B cell (primary cell): Measurements from ENCODE around the gene CTNNA2. TPM values are rescaled to one million over a fixed set of nuclear protein-coding genes. Genes with fewer than 3 reads are reported as not detected.

Source experiments
- ATAC-seq: fragments of 200-7000 bp; cut with Tn5 transposase; one replicate; pipeline ENCODE4 v1.10.0; 2021; ENCODE audit warnings: low read depth, mild to moderate bottlenecking, moderate number of reproducible peaks, moderate library complexity
- CTCF ChIA-PET: fragments of 350-600 bp; sonication (Branson Sonifier 250); formaldehyde crosslinking; loops from one replicate; lab custom pipeline; 2021; ENCODE audit warnings: antibody characterized with exemption, inconsistent platforms; lab: Charles Lee
- POLR2A ChIA-PET: fragments of 350-600 bp; sonication (Branson Sonifier 250); formaldehyde crosslinking; loops from one replicate; lab custom pipeline; 2021; ENCODE audit warnings: antibody characterized with exemption; lab: Charles Lee
- DNase-seq: peaks from one replicate; pipeline ENCODE4 v3.0.0; 2013
- H2AFZ ChIP-seq: 2 replicates; pipeline ENCODE4 v1.6.1; 2012; ENCODE audit warnings: mild to moderate bottlenecking, low read depth, low read length; ENCODE audit not compliant: insufficient read depth, poor library complexity, severe bottlenecking
- H3K27ac ChIP-seq, 2 donors: 1 replicate in 1 of 2; 2 replicates in 1 of 2; pipeline ENCODE4 v1.5.1; 2012 to 2013; ENCODE audit warnings: low read length in 2 of 2, mild to moderate bottlenecking in 2 of 2, moderate library complexity in 1 of 2
- H3K27me3 ChIP-seq, 4 experiments: fragments of 200-600 bp in 1 of 4; sonication (generic) in 1 of 4; replicated peaks in 1 of 4; 1 replicate in 2 of 4; 2 replicates in 2 of 4; pipeline versions ENCODE4 v1.6.1 to v1.7.0; 2013 to 2016; ENCODE audit warnings: low read length in 3 of 4, mild to moderate bottlenecking in 2 of 4, mixed read lengths in 1 of 4, moderate library complexity in 1 of 4; ENCODE audit not compliant: insufficient read depth in 4 of 4, control insufficient read depth in 3 of 4; ENCODE audit errors: control extremely low read depth in 1 of 4
- H3K36me3 ChIP-seq, 2 experiments: replicated peaks in 1 of 2; 1 replicate in 1 of 2; 2 replicates in 1 of 2; pipeline versions ENCODE4 v1.6.1 to v1.7.1; 2013; ENCODE audit warnings: low read length in 1 of 2; ENCODE audit not compliant: insufficient read depth in 2 of 2, control insufficient read depth in 1 of 2; ENCODE audit errors: control extremely low read depth in 1 of 2, extremely low read depth in 1 of 2
- H3K4me1 ChIP-seq, 2 donors: fragments of 200-600 bp in 1 of 2; sonication (generic) in 1 of 2; 1 replicate in 1 of 2; 2 replicates in 1 of 2; pipeline versions ENCODE4 v1.5.1 to v1.6.1; 2013 to 2017; ENCODE audit warnings: low read length in 2 of 2; ENCODE audit not compliant: control insufficient read depth in 2 of 2, insufficient read depth in 2 of 2
- H3K4me2 ChIP-seq: replicated peaks from 2 replicates; pipeline ENCODE3; 2012; ENCODE audit warnings: mild to moderate bottlenecking, low read depth, low read length; ENCODE audit not compliant: poor library complexity, severe bottlenecking
- H3K4me3 ChIP-seq, 5 experiments: fragments of 200-600 bp in 1 of 5; sonication (generic) in 1 of 5; 1 replicate in 3 of 5; 2 replicates in 2 of 5; pipeline versions ENCODE4 v1.5.1 to v1.7.0; 2011 to 2016; ENCODE audit warnings: low read length in 4 of 5, mild to moderate bottlenecking in 4 of 5, low read depth in 2 of 5, control low read depth in 1 of 5, moderate library complexity in 1 of 5; ENCODE audit not compliant: insufficient read depth in 1 of 5; ENCODE audit errors: control extremely low read depth in 1 of 5, extremely low read depth in 1 of 5
- H3K79me2 ChIP-seq: fragments of 200-600 bp; sonication (generic); one replicate; pipeline ENCODE4 v1.6.0; 2016; ENCODE audit warnings: low read length; ENCODE audit not compliant: control insufficient read depth, insufficient read depth
- H3K9ac ChIP-seq: fragments of 200-600 bp; sonication (generic); 2 replicates; pipeline ENCODE4 v1.6.1; 2017; ENCODE audit warnings: mild to moderate bottlenecking, low read length, moderate library complexity
- H3K9me3 ChIP-seq, 3 donors: one replicate each; pipeline versions ENCODE4 v1.6.1 to v1.7.1; 2013; ENCODE audit warnings: low read length in 2 of 3; ENCODE audit not compliant: control insufficient read depth in 2 of 3, insufficient read depth in 1 of 3; ENCODE audit errors: control extremely low read depth in 1 of 3
- H4K20me1 ChIP-seq: 2 replicates; pipeline ENCODE4 v1.6.0; 2012; ENCODE audit warnings: mild to moderate bottlenecking, low read length; ENCODE audit not compliant: insufficient read depth, control insufficient read depth, poor library complexity, severe bottlenecking
- H3K27ac Mint-ChIP-seq: one replicate; pipeline ENCODE4 v1.8.0; 2021; ENCODE audit warnings: mixed read lengths
- H3K27me3 Mint-ChIP-seq: one replicate; pipeline ENCODE4 v1.8.0; 2021; ENCODE audit warnings: mixed read lengths
- H3K4me1 Mint-ChIP-seq: one replicate; pipeline ENCODE4 v1.8.0; 2021; ENCODE audit warnings: mixed read lengths
- H3K4me3 Mint-ChIP-seq: one replicate; pipeline ENCODE4 v1.8.0; 2021; ENCODE audit warnings: mixed read lengths
- H3K9me3 Mint-ChIP-seq: one replicate; pipeline ENCODE4 v1.8.0; 2022; ENCODE audit warnings: mixed read lengths; ENCODE audit not compliant: insufficient read depth
- EZH2 ChIP-seq: IDR thresholded peaks from 2 replicates; pipeline ENCODE4 v1.6.1; 2012; ENCODE audit warnings: borderline replicate concordance, low read depth, mild to moderate bottlenecking, moderate library complexity, low read length; ENCODE audit not compliant: insufficient read depth, poor library complexity, severe bottlenecking
- WGBS: methylation state at CpG from one replicate; pipeline ENCODE4 v1.1.5; 2013; ENCODE audit warnings: missing lambda C conversion rate; ENCODE audit not compliant: insufficient coverage; 5-methylcytosine and 5-hydroxymethylcytosine counted together
- intact Hi-C: fragments of 100-400 bp; cut with micrococcal nuclease; formaldehyde crosslinking; loops from one replicate; pipeline ENCODE4 v1.10.0; 2022
- polyA plus RNA-seq: library from polyadenylated mRNA; depleted of rRNA; stranded (reverse); fragments of >200 nt; gene quantifications from 2 replicates; pipeline ENCODE4 v1.2.3, GENCODE V29; 2012
- total RNA-seq, 2 donors: library from RNA; stranded (reverse); fragments of 120-200 nt in 1 of 2; gene quantifications; 1 replicate in 1 of 2; 2 replicates in 1 of 2; pipeline versions ENCODE4 v1.2.3 to v1.2.4, GENCODE V29; 2013 to 2022
- TF ChIP-seq, protein P1 (sequence below): fragments of 200-600 bp; IDR thresholded peaks from one replicate; pipeline ENCODE4 v1.8.0; 2022; ENCODE audit warnings: antibody characterized with exemption, mild to moderate bottlenecking

The CTNNA2 gene
- total and polyA plus RNA-seq, 2 donors (not counting 1 experiment from before 2014, with no cell fraction given): not detected

DNA sequence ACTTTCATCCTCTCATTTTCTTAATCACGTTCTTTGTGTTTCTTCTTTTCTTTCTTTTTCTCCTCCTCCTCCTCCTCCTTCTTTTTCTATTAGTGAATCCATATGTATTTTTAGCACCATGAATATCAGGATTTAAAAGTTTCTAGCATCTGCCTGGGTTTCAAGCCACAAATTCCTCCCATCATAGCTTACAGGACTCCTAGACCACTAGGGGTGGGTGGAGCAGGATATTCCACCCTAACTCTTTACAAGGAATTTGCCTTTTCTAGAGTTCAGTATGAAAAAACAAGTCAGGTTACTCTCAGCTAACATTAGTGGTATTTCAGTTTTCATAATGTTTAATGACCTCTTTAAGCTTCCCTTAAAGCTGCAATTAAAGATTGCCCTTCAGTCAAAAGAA is 810.8 kb downstream of the CTNNA2 start:
- ChIA-PET POLR2A (no interaction called here), CTCF (no interaction called here)
- no peaks in the 10 kb centered on the region for H3K4me1 ChIP-seq
- Mint-ChIP-seq H3K4me1 (no peaks in the 10 kb centered on the region), H3K4me3 (no peak overlapping the region), H3K27me3 (peaks cover 3% of the 10 kb centered on the region), H3K9me3 (no peaks in the 10 kb centered on the region), H3K27ac (no peak overlapping the region)
- TF ChIP-seq, protein P1, sequence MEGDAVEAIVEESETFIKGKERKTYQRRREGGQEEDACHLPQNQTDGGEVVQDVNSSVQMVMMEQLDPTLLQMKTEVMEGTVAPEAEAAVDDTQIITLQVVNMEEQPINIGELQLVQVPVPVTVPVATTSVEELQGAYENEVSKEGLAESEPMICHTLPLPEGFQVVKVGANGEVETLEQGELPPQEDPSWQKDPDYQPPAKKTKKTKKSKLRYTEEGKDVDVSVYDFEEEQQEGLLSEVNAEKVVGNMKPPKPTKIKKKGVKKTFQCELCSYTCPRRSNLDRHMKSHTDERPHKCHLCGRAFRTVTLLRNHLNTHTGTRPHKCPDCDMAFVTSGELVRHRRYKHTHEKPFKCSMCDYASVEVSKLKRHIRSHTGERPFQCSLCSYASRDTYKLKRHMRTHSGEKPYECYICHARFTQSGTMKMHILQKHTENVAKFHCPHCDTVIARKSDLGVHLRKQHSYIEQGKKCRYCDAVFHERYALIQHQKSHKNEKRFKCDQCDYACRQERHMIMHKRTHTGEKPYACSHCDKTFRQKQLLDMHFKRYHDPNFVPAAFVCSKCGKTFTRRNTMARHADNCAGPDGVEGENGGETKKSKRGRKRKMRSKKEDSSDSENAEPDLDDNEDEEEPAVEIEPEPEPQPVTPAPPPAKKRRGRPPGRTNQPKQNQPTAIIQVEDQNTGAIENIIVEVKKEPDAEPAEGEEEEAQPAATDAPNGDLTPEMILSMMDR: no peak
- no peak for TF ChIP-seq EZH2
- peaks cover 0 to 6% (median 3%) of the 10 kb centered on the region in 4 experiments for H3K27me3 ChIP-seq
- no peak overlapping the region for H3K9ac ChIP-seq
- H3K36me3 ChIP-seq: no peaks in the 10 kb centered on the region
- ATAC-seq (no peak), DNase-seq (no peak)
- H3K9me3 ChIP-seq: no peaks in the 10 kb centered on the region
- H4K20me1 ChIP-seq: no peaks in the 10 kb centered on the region
- intact Hi-C loops: no loop called here
- WGBS: no CpG with 5 or more reads among the region's 1 CpG
- H3K4me3 ChIP-seq: no peak overlapping the region
- H3K4me2 ChIP-seq: no peak overlapping the region
- H3K27ac ChIP-seq: no peak overlapping the region
- no peaks in the 10 kb centered on the region for H3K79me2 ChIP-seq
- H2AFZ ChIP-seq: no peak overlapping the region

DNA sequence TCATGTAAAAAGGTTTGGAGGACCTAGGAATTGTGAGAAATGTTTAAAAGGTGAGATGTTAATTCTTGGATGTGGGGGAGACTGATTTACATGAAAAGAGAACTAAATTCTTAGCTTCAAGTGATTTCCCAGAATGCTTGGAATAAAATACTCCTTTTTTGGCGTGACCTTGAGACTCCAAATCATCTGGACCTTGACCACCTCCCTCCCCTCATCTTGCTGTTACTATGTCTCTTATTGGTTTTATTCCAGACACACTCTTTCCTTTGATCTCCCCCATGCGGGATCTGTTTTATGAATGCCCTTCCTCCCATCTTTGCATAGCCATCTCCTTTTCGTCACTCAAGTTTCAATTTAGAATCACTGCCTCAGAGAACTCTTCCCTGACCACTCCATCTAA is 811.7 kb downstream of the CTNNA2 start:
- H3K9me3 Mint-ChIP-seq: no peaks in the 10 kb centered on the region
- no peaks in the 10 kb centered on the region for H3K4me1 Mint-ChIP-seq
- H3K9me3 ChIP-seq: no peaks in the 10 kb centered on the region
- no peaks in the 10 kb centered on the region for H3K36me3 ChIP-seq
- no peak overlapping the region for H2AFZ ChIP-seq
- no peak overlapping the region for H3K4me3 ChIP-seq
- no peak overlapping the region for H3K9ac ChIP-seq
- no peak overlapping the region for H3K4me3 Mint-ChIP-seq
- no peak overlapping the region for H3K4me2 ChIP-seq
- ChIA-PET CTCF (no interaction called here), POLR2A (no interaction called here)
- H3K27me3 Mint-ChIP-seq: peaks cover 3% of the 10 kb centered on the region
- 79% methylated on average over 3 of the region's 3 CpGs for WGBS
- H3K27me3 ChIP-seq: peaks cover 0 to 6% (median 3%) of the 10 kb centered on the region in 4 experiments
- no peak overlapping the region for H3K27ac Mint-ChIP-seq
- no peak for DNase-seq
- no peak overlapping the region for H3K27ac ChIP-seq
- intact Hi-C loops: no loop called here
- no peak for ATAC-seq
- H3K4me1 ChIP-seq: no peaks in the 10 kb centered on the region
- no peaks in the 10 kb centered on the region for H4K20me1 ChIP-seq
- TF ChIP-seq, protein P1: no peak
- TF ChIP-seq EZH2: no peak
- H3K79me2 ChIP-seq: no peaks in the 10 kb centered on the region
